OCI-LY7 (cell line): ENCODE results near the gene TGIF2.

Experiments
- EZH2phosphoT487 ChIP-seq: fragments of 200-600 bp; sonication (generic); IDR thresholded peaks from 2 replicates; pipeline ENCODE4 v1.6.1; 2018; ENCODE audit warnings: low read depth, borderline replicate concordance, mild to moderate bottlenecking, mixed run types, antibody characterized with exemption, low read length, moderate library complexity, mixed read lengths
- TF ChIP-seq, protein P1 (sequence below): fragments of 200-600 bp; sonication (generic); conservative IDR thresholded peaks from 2 replicates; pipeline ENCODE4 v1.5.1; 2014; ENCODE audit warnings: mild to moderate bottlenecking, antibody characterized with exemption, low read length, moderate library complexity, mixed read lengths

DNA sequence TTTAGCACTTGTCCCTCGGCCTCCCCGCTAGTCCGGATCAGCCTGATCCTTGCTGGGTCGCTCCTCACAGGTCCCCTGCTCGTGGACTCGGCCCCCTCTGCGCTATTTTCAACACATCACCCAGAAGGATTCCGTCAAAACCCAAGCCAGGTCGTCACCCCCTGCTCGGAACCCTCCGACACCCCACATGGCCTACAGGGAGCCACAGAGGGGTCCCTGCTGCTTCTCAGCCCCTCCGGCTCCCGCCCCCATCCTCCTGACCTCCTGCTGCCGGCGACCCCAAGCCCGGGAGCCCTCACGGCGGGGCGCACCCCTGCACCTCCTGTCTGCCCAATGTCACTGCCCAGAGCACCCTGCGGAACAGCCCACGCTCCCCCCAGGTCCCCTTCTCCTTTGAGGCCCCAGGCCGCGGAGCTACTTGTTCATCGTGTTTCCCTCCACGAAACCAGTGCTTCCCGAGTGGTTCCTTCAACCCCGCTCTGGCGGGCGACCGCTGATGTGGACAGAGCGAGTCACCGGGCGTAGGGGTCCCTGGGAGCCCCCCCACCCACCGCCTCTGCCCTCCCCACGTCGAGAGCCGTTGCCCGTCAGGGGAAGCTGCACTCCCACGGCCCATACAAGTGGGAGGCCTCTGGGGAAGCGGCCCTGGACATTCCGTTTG lies 32.7 kb upstream of the TGIF2 start:
- TF ChIP-seq, protein P1, sequence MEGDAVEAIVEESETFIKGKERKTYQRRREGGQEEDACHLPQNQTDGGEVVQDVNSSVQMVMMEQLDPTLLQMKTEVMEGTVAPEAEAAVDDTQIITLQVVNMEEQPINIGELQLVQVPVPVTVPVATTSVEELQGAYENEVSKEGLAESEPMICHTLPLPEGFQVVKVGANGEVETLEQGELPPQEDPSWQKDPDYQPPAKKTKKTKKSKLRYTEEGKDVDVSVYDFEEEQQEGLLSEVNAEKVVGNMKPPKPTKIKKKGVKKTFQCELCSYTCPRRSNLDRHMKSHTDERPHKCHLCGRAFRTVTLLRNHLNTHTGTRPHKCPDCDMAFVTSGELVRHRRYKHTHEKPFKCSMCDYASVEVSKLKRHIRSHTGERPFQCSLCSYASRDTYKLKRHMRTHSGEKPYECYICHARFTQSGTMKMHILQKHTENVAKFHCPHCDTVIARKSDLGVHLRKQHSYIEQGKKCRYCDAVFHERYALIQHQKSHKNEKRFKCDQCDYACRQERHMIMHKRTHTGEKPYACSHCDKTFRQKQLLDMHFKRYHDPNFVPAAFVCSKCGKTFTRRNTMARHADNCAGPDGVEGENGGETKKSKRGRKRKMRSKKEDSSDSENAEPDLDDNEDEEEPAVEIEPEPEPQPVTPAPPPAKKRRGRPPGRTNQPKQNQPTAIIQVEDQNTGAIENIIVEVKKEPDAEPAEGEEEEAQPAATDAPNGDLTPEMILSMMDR: no peak
- TF ChIP-seq EZH2phosphoT487: no peak
